ENCODE results near the gene PCGF5.

The PCGF5 gene

GRCh38 chr10:91289305-91289704 lies 68.8 kb downstream of the PCGF5 start:
- TF ChIP-seq POLR2AphosphoS5 (IDR thresholded peaks at IDR 0.05; ENCODE audit: low read depth, low read length) (no peak), REST (IDR thresholded peaks at IDR 0.05; ENCODE audit: insufficient read depth in 1 of 2, low read depth in 2 of 2, low read length in 2 of 2) (no peak), TAF1 (IDR thresholded peaks at IDR 0.05; ENCODE audit: borderline replicate concordance, insufficient read depth, low read length) (no peak), SIN3A (IDR thresholded peaks at IDR 0.05; ENCODE audit: borderline replicate concordance, insufficient read depth, low read length) (no peak), FOXP2 (optimal IDR thresholded peaks at IDR 0.05; ENCODE audit: borderline replicate concordance, extremely low read depth, extremely low read length, insufficient read depth) (no peak)

GRCh38 chr10:91290607-91291006 lies 70.1 kb downstream of the PCGF5 start:
- TF ChIP-seq SIN3A (IDR thresholded peaks at IDR 0.05; ENCODE audit: borderline replicate concordance, insufficient read depth, low read length) (no peak), POLR2AphosphoS5 (IDR thresholded peaks at IDR 0.05; ENCODE audit: low read depth, low read length) (no peak), TAF1 (IDR thresholded peaks at IDR 0.05; ENCODE audit: borderline replicate concordance, insufficient read depth, low read length) (no peak), REST (IDR thresholded peaks at IDR 0.05; ENCODE audit: insufficient read depth in 1 of 2, low read depth in 2 of 2, low read length in 2 of 2) (no peak), FOXP2 (optimal IDR thresholded peaks at IDR 0.05; ENCODE audit: borderline replicate concordance, extremely low read depth, extremely low read length, insufficient read depth) (no peak)

- no peak for TF ChIP-seq FOXP2 (optimal IDR thresholded peaks at IDR 0.05; ENCODE audit: borderline replicate concordance, extremely low read depth, extremely low read length, insufficient read depth)
- TF ChIP-seq SIN3A (IDR thresholded peaks at IDR 0.05; ENCODE audit: borderline replicate concordance, insufficient read depth, low read length), result no peak
- TF ChIP-seq TAF1 (IDR thresholded peaks at IDR 0.05; ENCODE audit: borderline replicate concordance, insufficient read depth, low read length), result no peak
- no peak for TF ChIP-seq REST (IDR thresholded peaks at IDR 0.05; ENCODE audit: insufficient read depth in 1 of 2, low read depth in 2 of 2, low read length in 2 of 2)
- no peak for TF ChIP-seq POLR2AphosphoS5 (IDR thresholded peaks at IDR 0.05; ENCODE audit: low read depth, low read length)
These were observed 73.9 kb downstream of the PCGF5 start for GRCh38 chr10:91294134-91294906.

- TF ChIP-seq POLR2AphosphoS5 (IDR thresholded peaks at IDR 0.05; ENCODE audit: low read depth, low read length), result no peak
- no peak for TF ChIP-seq FOXP2 (optimal IDR thresholded peaks at IDR 0.05; ENCODE audit: borderline replicate concordance, extremely low read depth, extremely low read length, insufficient read depth)
- TF ChIP-seq REST (IDR thresholded peaks at IDR 0.05; ENCODE audit: insufficient read depth in 1 of 2, low read depth in 2 of 2, low read length in 2 of 2), result no peak
- TF ChIP-seq TAF1 (IDR thresholded peaks at IDR 0.05; ENCODE audit: borderline replicate concordance, insufficient read depth, low read length), result no peak
- no peak for TF ChIP-seq SIN3A (IDR thresholded peaks at IDR 0.05; ENCODE audit: borderline replicate concordance, insufficient read depth, low read length)
These were observed 74.9 kb downstream of the PCGF5 start for GRCh38 chr10:91295346-91295745.

Measured in PFSK-1 (cell line).